Neural cell (in vitro differentiated cells): Measurements from ENCODE around the gene CNTNAP2. TPM values are rescaled to one million over a fixed set of nuclear protein-coding genes. Genes with fewer than 3 reads are reported as not detected.

Experiments used
- H2AFZ ChIP-seq: fragments of 200-600, 300-800 bp; sonication (generic), shearing (Covaris generic); 2 replicates; pipeline ENCODE4 v1.6.0; 2014; ENCODE audit warnings: low read depth, mild to moderate bottlenecking, antibody characterized with exemption, low read length, moderate library complexity
- H3F3A ChIP-seq: fragments of 200-600 bp; shearing (Covaris generic); 2 replicates; pipeline ENCODE4 v1.6.1; 2016; ENCODE audit warnings: mild to moderate bottlenecking, moderate library complexity, mixed read lengths, antibody characterized with exemption, low read length; ENCODE audit not compliant: insufficient read depth, poor library complexity, severe bottlenecking
- H3K27ac ChIP-seq: fragments of 200-600, 300-800 bp; sonication (generic), shearing (Covaris generic); 2 replicates; pipeline ENCODE4 v1.5.1; 2014; ENCODE audit warnings: mild to moderate bottlenecking, low read length, moderate library complexity
- H3K27me3 ChIP-seq: fragments of 300-800, 200-600 bp; sonication (generic), shearing (Covaris generic); 2 replicates; pipeline ENCODE4 v1.6.0; 2014; ENCODE audit warnings: mild to moderate bottlenecking, low read depth, low read length, moderate library complexity; ENCODE audit not compliant: insufficient read depth
- H3K36me3 ChIP-seq: fragments of 300-800, 200-600 bp; sonication (generic), shearing (Covaris generic); 2 replicates; pipeline ENCODE4 v1.5.1; 2014; ENCODE audit warnings: mild to moderate bottlenecking, antibody characterized with exemption, low read length, moderate library complexity; ENCODE audit not compliant: insufficient read depth
- H3K4me2 ChIP-seq: fragments of 300-800, 200-600 bp; sonication (generic), shearing (Covaris generic); 2 replicates; pipeline ENCODE4 v1.6.0; 2014; ENCODE audit warnings: mild to moderate bottlenecking, low read length
- H3K4me3 ChIP-seq: fragments of 300-800, 200-600 bp; sonication (generic), shearing (Covaris generic); 2 replicates; pipeline ENCODE4 v1.5.1; 2014; ENCODE audit warnings: mild to moderate bottlenecking, low read length, moderate library complexity
- H3K79me2 ChIP-seq: fragments of 200-600 bp; shearing (Covaris generic); replicated peaks from 2 replicates; pipeline ENCODE4 v1.6.0; 2014; ENCODE audit warnings: mild to moderate bottlenecking, low read length, moderate library complexity; ENCODE audit not compliant: insufficient read depth
- H3K9ac ChIP-seq: fragments of 300-800, 200-600 bp; sonication (generic), shearing (Covaris generic); 2 replicates; pipeline ENCODE4 v1.6.1; 2016; ENCODE audit warnings: mild to moderate bottlenecking, low read length, mixed read lengths
- H3K9me2 ChIP-seq: fragments of 200-600 bp; shearing (Covaris generic); 2 replicates; pipeline ENCODE4 v1.6.1; 2016; ENCODE audit warnings: mild to moderate bottlenecking, low read length, mixed read lengths; ENCODE audit not compliant: insufficient read depth
- H3K9me3 ChIP-seq: fragments of 200-600, 300-800 bp; sonication (generic), shearing (Covaris generic); 2 replicates; pipeline ENCODE4 v1.6.1; 2016; ENCODE audit warnings: mild to moderate bottlenecking, mixed run types, low read length, moderate library complexity, mixed read lengths
- H4K20me1 ChIP-seq: fragments of 200-600 bp; shearing (Covaris generic); 2 replicates; pipeline ENCODE4 v1.6.1; 2016; ENCODE audit warnings: mild to moderate bottlenecking, mixed run types; ENCODE audit not compliant: insufficient read depth
- EP300 ChIP-seq: fragments of 450-650 bp; conservative IDR thresholded peaks from 2 replicates; pipeline ENCODE4 v1.6.1; 2014; ENCODE audit warnings: antibody characterized with exemption, mild to moderate bottlenecking, moderate library complexity; ENCODE audit not compliant: poor library complexity, severe bottlenecking
- EZH2 ChIP-seq: fragments of 200-600, 300-800 bp; shearing (Covaris generic), sonication (generic); IDR thresholded peaks from 2 replicates; pipeline ENCODE4 v1.6.1; 2014; ENCODE audit warnings: antibody characterized with exemption, low read length, borderline replicate concordance, mild to moderate bottlenecking; ENCODE audit not compliant: insufficient read depth, poor library complexity, severe bottlenecking
- MXI1 ChIP-seq: fragments of 450-650 bp; conservative IDR thresholded peaks from 2 replicates; pipeline ENCODE4 v1.6.1; 2014; ENCODE audit warnings: antibody characterized with exemption, mild to moderate bottlenecking; ENCODE audit not compliant: poor library complexity, severe bottlenecking
- POLR2AphosphoS5 ChIP-seq: IDR thresholded peaks from 2 replicates; pipeline ENCODE4 v1.6.1; 2012
- RAD21 ChIP-seq: fragments of 450-650 bp; conservative IDR thresholded peaks from 2 replicates; pipeline ENCODE4 v1.6.1; 2014; ENCODE audit warnings: antibody characterized with exemption, mild to moderate bottlenecking, moderate library complexity
- SMC3 ChIP-seq: fragments of 450-650 bp; conservative IDR thresholded peaks from 2 replicates; pipeline ENCODE4 v1.6.1; 2014; ENCODE audit warnings: antibody characterized with exemption, mild to moderate bottlenecking, moderate library complexity; ENCODE audit not compliant: poor library complexity
- TAF1 ChIP-seq: IDR thresholded peaks from 2 replicates; pipeline ENCODE4 v1.6.1; 2012; ENCODE audit warnings: low read depth
- polyA plus RNA-seq: library from polyadenylated mRNA; depleted of rRNA; stranded (reverse); fragments of >200 nt; gene quantifications from 2 replicates; pipeline ENCODE4 v1.2.3, GENCODE V29; 2014
- TF ChIP-seq, protein P1 (sequence below): IDR thresholded peaks from 2 replicates; pipeline ENCODE4 v1.6.1; 2012; ENCODE audit warnings: borderline replicate concordance
- TF ChIP-seq, protein P2 (sequence below): fragments of 450-650 bp; IDR thresholded peaks from 2 replicates; pipeline ENCODE4 v1.5.1; 2014; ENCODE audit warnings: antibody characterized with exemption, mild to moderate bottlenecking, moderate library complexity; ENCODE audit not compliant: poor library complexity, severe bottlenecking

CNTNAP2 gene
- polyA plus RNA-seq, 1 donor from 2014 or later, result 276 TPM

DNA sequence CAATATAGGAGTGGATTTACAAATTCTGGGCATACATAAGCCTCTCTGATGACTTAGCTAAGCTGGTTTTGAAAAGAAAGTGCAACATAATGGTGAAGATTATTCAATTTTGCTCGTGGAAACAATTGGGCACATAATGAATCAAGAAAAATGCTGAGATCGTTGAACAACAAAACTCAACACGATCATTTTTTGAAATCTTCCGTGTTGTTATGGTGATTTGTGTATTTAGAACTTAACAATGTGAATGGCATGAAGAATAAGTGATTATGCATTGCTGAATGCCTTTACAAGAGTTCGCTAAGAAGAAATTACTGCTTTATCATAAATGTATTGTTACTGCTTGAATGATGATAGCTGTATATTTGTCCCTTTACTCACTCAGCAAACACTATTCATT, 875.0 kb downstream of the CNTNAP2 start:
- no peaks in the 10 kb centered on the region for H3K27me3 ChIP-seq
- no peak overlapping the region for H3K4me3 ChIP-seq
- H3K79me2 ChIP-seq, result no peaks in the 10 kb centered on the region
- no peak overlapping the region for H2AFZ ChIP-seq
- TF ChIP-seq TAF1 (no peak), EZH2 (no peak), POLR2AphosphoS5 (no peak), SMC3 (no peak), MXI1 (no peak), RAD21 (no peak)
- TF ChIP-seq, protein P1, sequence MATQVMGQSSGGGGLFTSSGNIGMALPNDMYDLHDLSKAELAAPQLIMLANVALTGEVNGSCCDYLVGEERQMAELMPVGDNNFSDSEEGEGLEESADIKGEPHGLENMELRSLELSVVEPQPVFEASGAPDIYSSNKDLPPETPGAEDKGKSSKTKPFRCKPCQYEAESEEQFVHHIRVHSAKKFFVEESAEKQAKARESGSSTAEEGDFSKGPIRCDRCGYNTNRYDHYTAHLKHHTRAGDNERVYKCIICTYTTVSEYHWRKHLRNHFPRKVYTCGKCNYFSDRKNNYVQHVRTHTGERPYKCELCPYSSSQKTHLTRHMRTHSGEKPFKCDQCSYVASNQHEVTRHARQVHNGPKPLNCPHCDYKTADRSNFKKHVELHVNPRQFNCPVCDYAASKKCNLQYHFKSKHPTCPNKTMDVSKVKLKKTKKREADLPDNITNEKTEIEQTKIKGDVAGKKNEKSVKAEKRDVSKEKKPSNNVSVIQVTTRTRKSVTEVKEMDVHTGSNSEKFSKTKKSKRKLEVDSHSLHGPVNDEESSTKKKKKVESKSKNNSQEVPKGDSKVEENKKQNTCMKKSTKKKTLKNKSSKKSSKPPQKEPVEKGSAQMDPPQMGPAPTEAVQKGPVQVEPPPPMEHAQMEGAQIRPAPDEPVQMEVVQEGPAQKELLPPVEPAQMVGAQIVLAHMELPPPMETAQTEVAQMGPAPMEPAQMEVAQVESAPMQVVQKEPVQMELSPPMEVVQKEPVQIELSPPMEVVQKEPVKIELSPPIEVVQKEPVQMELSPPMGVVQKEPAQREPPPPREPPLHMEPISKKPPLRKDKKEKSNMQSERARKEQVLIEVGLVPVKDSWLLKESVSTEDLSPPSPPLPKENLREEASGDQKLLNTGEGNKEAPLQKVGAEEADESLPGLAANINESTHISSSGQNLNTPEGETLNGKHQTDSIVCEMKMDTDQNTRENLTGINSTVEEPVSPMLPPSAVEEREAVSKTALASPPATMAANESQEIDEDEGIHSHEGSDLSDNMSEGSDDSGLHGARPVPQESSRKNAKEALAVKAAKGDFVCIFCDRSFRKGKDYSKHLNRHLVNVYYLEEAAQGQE, result no peak
- no peaks in the 10 kb centered on the region for H4K20me1 ChIP-seq
- no peaks in the 10 kb centered on the region for H3K9me2 ChIP-seq
- no peaks in the 10 kb centered on the region for H3F3A ChIP-seq
- H3K9ac ChIP-seq, result no peak overlapping the region
- no peaks in the 10 kb centered on the region for H3K9me3 ChIP-seq
- no peak overlapping the region for H3K27ac ChIP-seq
- H3K36me3 ChIP-seq, result no peaks in the 10 kb centered on the region
- H3K4me2 ChIP-seq, result no peak overlapping the region

DNA sequence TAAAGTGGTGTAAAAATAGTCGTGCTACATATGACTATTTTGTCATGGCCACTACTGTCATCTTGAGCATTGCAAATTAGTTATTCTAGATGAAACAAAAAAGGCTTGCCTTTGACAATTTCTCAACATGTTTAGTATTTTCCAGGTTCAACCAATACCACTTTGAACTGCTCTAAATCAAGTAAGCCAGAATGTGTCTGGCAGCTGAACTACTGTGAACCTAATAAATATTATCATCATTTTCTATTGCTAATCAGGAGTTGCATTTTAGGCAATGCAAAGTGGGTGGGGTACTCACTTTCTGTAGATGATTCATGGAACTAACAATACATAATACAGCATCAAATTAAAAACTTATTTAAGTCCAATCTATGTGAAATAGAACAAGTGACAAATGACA, 877.2 kb downstream of the CNTNAP2 start:
- Histone ChIP-seq H4K20me1 (no peaks in the 10 kb centered on the region), H3K9me3 (no peaks in the 10 kb centered on the region), H3K4me3 (no peak overlapping the region), H3K27me3 (no peaks in the 10 kb centered on the region), H3K9ac (no peak overlapping the region), H3K79me2 (no peaks in the 10 kb centered on the region), H3F3A (no peaks in the 10 kb centered on the region), H3K36me3 (no peaks in the 10 kb centered on the region), H3K9me2 (no peaks in the 10 kb centered on the region), H3K27ac (no peak overlapping the region), H3K4me2 (no peak overlapping the region), H2AFZ (no peak overlapping the region)
- TF ChIP-seq EP300 (no peak), SMC3 (no peak)

DNA sequence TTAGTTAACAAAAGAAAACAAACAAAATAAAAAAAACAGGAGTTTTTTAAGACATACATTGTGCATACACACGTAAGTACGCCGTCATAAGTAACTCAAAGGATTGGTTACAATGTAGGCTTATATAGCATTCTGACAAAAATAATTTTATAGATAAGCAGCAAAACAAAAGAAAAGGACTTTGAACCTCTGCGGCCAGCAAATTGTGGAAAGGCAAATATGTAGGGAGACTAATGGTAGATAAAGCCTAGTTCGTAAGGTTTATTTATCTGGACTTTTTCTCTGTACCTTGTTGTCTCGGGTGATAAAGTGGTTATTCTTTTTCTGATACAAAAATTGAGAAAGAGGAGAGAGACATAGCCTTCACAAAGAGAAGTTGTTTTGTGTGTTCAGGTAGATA, 891.9 kb downstream of the CNTNAP2 start:
- no peaks in the 10 kb centered on the region for H3K9me3 ChIP-seq
- no peaks in the 10 kb centered on the region for H3F3A ChIP-seq
- H3K79me2 ChIP-seq, result no peaks in the 10 kb centered on the region
- no peaks in the 10 kb centered on the region for H3K36me3 ChIP-seq
- H3K9me2 ChIP-seq, result no peaks in the 10 kb centered on the region
- H4K20me1 ChIP-seq, result no peaks in the 10 kb centered on the region
- H3K27ac ChIP-seq, result no peak overlapping the region
- H2AFZ ChIP-seq, result no peak overlapping the region
- H3K27me3 ChIP-seq, result no peaks in the 10 kb centered on the region
- no peak overlapping the region for H3K4me3 ChIP-seq
- no peak for TF ChIP-seq EP300
- no peak for TF ChIP-seq MXI1
- no peak for TF ChIP-seq SMC3
- TF ChIP-seq RAD21, result no peak
- TF ChIP-seq, protein P2, sequence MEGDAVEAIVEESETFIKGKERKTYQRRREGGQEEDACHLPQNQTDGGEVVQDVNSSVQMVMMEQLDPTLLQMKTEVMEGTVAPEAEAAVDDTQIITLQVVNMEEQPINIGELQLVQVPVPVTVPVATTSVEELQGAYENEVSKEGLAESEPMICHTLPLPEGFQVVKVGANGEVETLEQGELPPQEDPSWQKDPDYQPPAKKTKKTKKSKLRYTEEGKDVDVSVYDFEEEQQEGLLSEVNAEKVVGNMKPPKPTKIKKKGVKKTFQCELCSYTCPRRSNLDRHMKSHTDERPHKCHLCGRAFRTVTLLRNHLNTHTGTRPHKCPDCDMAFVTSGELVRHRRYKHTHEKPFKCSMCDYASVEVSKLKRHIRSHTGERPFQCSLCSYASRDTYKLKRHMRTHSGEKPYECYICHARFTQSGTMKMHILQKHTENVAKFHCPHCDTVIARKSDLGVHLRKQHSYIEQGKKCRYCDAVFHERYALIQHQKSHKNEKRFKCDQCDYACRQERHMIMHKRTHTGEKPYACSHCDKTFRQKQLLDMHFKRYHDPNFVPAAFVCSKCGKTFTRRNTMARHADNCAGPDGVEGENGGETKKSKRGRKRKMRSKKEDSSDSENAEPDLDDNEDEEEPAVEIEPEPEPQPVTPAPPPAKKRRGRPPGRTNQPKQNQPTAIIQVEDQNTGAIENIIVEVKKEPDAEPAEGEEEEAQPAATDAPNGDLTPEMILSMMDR, result no peak
- no peak for TF ChIP-seq POLR2AphosphoS5
- no peak for TF ChIP-seq TAF1
- no peak for TF ChIP-seq EZH2
- TF ChIP-seq, protein P1, result no peak
- H3K9ac ChIP-seq, result no peak overlapping the region
- H3K4me2 ChIP-seq, result no peak overlapping the region
